KG1 (cell line): ENCODE data around the gene TP53TG3C.
"Not testable (repeated sequence)": the region's sequence is repeated elsewhere in the genome, so short reads cannot be mapped to it uniquely, and the experiment has no call there.

Source experiments
- DNase-seq: peaks from one replicate; lab custom pipeline; 2025; lab: John Stamatoyannopoulos, UW

TP53TG3C gene, protein sequence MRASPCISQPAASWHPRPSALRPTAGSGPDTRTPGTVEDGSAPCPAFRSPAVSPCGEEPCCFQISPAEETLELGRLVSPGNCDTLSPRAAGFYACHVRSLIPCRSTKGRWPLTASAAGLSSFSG

DNA sequence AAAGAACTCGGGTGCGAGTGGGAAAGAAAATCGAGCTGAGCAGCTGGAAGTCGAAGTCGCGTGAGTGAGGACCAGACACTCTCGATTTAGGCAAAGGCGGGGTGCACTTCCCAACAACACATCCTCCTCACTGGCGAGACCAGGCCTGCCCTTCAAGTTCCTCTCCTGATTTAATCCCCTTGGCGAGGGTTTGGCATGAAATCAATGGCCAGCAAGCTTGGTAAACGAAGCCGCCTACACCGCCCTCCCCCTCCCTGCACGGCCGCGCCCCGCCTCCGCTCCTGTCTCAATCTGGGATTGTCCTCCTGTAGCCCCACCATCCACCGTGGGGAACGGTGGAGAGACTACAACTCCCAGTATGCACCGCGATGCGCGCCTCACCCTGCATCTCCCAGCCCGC, at the start of gene TP53TG3C:
Gene TP53TG3C, plus strand, starts transcription at position 301 of the 400 bp plus-strand sequence. Its CDS starts 68 bp downstream, at position 369.
- not testable (repeated sequence) for DNase-seq
